ENCODE data around the gene RELN.

DNA sequence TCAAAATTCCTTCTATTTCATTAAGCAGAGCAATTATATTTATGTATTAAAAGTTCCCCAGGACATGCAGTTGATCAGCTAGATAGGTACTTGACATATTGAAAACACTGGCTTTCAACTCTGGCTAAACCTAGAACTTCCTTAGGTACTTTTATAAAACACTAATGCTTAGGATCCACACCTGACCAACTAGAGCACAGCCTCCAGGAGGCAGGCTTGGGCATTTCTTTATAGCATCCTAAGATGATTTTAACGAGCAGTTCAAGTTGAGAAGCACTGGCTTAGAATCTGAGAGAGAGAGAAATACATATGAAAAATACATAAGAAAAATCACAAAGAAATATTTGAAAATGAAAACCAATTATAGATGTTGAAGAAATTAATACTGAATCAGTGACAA lies 564.3 kb downstream of the RELN start:
- TF ChIP-seq, protein P1, sequence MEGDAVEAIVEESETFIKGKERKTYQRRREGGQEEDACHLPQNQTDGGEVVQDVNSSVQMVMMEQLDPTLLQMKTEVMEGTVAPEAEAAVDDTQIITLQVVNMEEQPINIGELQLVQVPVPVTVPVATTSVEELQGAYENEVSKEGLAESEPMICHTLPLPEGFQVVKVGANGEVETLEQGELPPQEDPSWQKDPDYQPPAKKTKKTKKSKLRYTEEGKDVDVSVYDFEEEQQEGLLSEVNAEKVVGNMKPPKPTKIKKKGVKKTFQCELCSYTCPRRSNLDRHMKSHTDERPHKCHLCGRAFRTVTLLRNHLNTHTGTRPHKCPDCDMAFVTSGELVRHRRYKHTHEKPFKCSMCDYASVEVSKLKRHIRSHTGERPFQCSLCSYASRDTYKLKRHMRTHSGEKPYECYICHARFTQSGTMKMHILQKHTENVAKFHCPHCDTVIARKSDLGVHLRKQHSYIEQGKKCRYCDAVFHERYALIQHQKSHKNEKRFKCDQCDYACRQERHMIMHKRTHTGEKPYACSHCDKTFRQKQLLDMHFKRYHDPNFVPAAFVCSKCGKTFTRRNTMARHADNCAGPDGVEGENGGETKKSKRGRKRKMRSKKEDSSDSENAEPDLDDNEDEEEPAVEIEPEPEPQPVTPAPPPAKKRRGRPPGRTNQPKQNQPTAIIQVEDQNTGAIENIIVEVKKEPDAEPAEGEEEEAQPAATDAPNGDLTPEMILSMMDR (IDR thresholded peaks at IDR 0.05; ENCODE audit: low read length): no peak; the same call in 1 of the 2 replicates
- no peak for TF ChIP-seq EZH2 (IDR thresholded peaks at IDR 0.05; ENCODE audit: borderline replicate concordance, low read length)

Measured in OCI-LY1 (cell line).